Lower leg skin (tissue), 4 donors: ENCODE measurements around the gene CNGA3. TPM values are rescaled to one million over a fixed set of nuclear protein-coding genes. Genes with fewer than 3 reads are reported as not detected.

Source experiments
- DNase-seq, 2 donors: peaks; one replicate each; pipeline ENCODE4 v3.0.0-alpha.2; 2019; ENCODE audit warnings: low spot score in 2 of 2
- H3K4me3 ChIP-seq: fragments of 200-600 bp; sonication (generic); 2 replicates; pipeline ENCODE4 v1.5.1; 2017; ENCODE audit warnings: mild to moderate bottlenecking, low read depth; ENCODE audit not compliant: poor library complexity, severe bottlenecking
- POLR2A ChIP-seq, 2 donors: fragments of 450-650 bp; IDR thresholded peaks; one replicate each; pipeline ENCODE4 v1.6.1; 2016 to 2017; ENCODE audit warnings: antibody characterized with exemption in 2 of 2, mild to moderate bottlenecking in 1 of 2, moderate library complexity in 1 of 2
- WGBS, 2 donors: methylation state at CpG; one replicate each; pipeline ENCODE4 v1.1.5; 2018; 5-methylcytosine and 5-hydroxymethylcytosine counted together
- intact Hi-C: fragments of 100-400 bp; cut with DNase I; formaldehyde crosslinking; loops from one replicate; pipeline ENCODE4 v1.15.0; 2023; ENCODE audit warnings: low total_unique reads
- total RNA-seq, 4 donors: library from RNA; depleted of rRNA; stranded (reverse); fragments of >200 nt; gene quantifications; one replicate each; pipeline ENCODE4 v1.1.0, GENCODE V29; 2016
- TF ChIP-seq, protein P1 (sequence below), 3 donors: fragments of 450-650 bp; IDR thresholded peaks; one replicate each; pipeline ENCODE4 v1.5.1; 2016; ENCODE audit warnings: antibody characterized with exemption in 3 of 3, mild to moderate bottlenecking in 3 of 3, moderate library complexity in 2 of 3

Gene CNGA3
- total RNA-seq, 4 donors from 2014 or later: not detected

DNA sequence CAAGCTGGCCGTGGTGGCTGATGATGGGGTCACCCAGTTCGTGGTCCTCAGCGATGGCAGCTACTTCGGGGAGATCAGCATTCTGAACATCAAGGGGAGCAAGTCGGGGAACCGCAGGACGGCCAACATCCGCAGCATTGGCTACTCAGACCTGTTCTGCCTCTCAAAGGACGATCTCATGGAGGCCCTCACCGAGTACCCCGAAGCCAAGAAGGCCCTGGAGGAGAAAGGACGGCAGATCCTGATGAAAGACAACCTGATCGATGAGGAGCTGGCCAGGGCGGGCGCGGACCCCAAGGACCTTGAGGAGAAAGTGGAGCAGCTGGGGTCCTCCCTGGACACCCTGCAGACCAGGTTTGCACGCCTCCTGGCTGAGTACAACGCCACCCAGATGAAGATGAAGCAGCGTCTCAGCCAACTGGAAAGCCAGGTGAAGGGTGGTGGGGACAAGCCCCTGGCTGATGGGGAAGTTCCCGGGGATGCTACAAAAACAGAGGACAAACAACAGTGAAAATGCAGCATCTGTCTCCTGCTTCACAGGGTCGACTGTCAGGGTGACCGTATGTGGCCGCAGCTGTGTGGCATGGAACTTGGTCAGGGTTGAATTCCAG, 50.6 kb downstream of the CNGA3 start:
- TF ChIP-seq POLR2A (IDR thresholded peaks at IDR 0.05): no peak
- TF ChIP-seq, protein P1, sequence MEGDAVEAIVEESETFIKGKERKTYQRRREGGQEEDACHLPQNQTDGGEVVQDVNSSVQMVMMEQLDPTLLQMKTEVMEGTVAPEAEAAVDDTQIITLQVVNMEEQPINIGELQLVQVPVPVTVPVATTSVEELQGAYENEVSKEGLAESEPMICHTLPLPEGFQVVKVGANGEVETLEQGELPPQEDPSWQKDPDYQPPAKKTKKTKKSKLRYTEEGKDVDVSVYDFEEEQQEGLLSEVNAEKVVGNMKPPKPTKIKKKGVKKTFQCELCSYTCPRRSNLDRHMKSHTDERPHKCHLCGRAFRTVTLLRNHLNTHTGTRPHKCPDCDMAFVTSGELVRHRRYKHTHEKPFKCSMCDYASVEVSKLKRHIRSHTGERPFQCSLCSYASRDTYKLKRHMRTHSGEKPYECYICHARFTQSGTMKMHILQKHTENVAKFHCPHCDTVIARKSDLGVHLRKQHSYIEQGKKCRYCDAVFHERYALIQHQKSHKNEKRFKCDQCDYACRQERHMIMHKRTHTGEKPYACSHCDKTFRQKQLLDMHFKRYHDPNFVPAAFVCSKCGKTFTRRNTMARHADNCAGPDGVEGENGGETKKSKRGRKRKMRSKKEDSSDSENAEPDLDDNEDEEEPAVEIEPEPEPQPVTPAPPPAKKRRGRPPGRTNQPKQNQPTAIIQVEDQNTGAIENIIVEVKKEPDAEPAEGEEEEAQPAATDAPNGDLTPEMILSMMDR (IDR thresholded peaks at IDR 0.05): no peak
- 90 to 92% methylated on average over 23 of the region's 23 CpGs for WGBS, 2 donors
- intact Hi-C loops: no loop called here
- H3K4me3 ChIP-seq: no peak overlapping the region
- DNase-seq: peak in 1 of 2 donors; percentile 60

DNA sequence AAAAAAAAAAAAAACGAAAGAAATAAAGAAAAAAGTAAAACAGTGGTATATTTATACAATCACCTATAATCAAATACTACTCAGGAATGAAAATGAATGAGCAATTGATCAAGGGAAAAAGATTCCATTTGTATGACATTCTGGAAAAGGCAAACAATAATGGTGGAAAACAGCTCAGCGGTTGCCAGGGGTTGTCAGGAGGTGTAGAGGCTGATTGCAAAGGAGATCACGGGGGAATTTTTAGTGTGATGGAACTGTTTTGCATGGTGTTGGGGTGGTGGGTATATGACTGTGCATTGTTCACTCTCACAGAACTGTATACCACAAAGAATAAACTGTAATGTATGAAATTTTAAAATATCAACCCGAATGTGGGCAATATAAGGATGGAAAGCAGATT, 52.9 kb downstream of the CNGA3 start:
- intact Hi-C loops: no loop called here
- no peak overlapping the region for H3K4me3 ChIP-seq
- TF ChIP-seq, protein P1 (IDR thresholded peaks at IDR 0.05): no peak
- TF ChIP-seq POLR2A (IDR thresholded peaks at IDR 0.05): no peak
- WGBS, 2 donors: 77 to 80% methylated on average over 4 of the region's 4 CpGs
- peak in 1 of 2 donors; percentile 15 for DNase-seq

DNA sequence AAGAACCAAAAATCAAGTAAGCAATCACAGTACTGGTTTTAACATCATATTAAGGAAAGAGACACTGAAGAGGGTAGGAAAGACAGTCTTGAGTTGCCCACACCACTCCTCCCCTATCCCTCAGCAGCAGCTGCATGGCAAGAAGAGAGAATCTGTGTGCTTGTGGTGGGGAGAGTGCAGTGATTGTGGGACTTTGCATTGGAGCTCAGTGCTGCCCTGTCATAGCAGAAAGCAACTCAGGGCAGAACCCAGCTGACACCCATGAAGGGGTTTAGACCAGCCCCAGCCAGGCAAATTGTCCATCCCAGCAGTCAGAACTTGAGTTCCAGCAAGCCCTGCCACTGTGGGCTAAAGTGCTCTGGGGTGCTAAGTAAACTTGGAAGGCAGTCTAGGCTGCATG, 57.6 kb downstream of the CNGA3 start:
- no peak for TF ChIP-seq POLR2A (IDR thresholded peaks at IDR 0.05)
- TF ChIP-seq, protein P1 (IDR thresholded peaks at IDR 0.05): no peak
- intact Hi-C loops: no loop called here
- no peak overlapping the region for H3K4me3 ChIP-seq
- no peak for DNase-seq

DNA sequence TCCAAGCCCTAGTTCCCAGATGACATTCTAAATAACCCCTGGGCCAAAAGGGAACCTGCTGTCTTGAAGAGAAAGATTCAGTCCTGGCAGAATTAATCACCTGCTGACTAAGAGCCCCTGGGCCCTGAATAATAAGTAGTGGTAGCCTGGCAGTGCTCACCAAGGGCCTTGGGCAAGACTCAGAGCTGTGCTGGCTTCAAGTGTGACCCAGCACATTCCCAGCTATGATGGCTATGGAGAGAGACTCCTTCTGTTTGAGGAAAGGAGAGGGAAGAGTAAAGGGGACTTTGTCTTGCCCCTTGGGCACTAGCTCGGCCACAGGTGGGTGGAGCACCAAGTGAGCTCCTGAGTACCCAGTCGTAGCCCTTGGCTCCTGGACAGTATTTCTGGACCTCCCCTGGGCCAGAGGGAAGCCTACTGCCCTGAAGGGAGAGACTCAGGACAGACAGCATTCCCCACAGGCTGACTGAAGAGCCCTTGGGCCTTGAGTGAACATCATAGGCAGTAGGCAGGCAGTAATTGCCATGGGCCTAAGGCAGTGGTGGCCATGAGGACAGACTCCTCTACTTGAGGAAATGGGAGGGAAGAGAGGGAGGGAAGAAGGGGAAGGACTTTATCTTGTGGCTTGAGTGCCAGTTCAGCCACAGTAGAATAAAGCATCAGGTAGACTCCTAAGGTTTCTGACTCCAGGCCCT, 58.4 kb downstream of the CNGA3 start:
- peak in 1 of 2 donors; percentile 68 for DNase-seq
- intact Hi-C loops: no loop called here
- 84 to 88% methylated on average over 2 of the region's 2 CpGs for WGBS, 2 donors
- no peak overlapping the region for H3K4me3 ChIP-seq
- no peak for TF ChIP-seq POLR2A (IDR thresholded peaks at IDR 0.05)
- TF ChIP-seq, protein P1 (IDR thresholded peaks at IDR 0.05): no peak

DNA sequence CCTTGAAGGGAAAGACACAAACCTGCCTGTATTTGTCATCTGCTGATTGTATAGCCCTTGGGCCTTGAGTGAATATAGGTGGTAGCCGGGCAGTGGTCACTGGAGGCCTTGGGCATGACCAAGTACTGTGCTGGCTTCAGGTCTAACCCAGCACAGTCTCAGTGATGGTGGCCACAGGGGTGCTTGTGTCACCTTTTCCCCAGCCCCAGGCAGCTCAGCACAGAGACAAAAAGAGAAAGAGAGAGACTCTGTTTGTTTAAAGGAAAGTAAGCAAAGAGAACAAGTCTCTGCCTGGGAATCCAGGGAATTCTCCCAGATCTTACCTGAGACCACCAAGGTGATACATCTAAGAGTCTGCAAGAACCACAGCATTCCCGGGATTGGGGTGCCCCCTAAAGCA, 59.0 kb downstream of the CNGA3 start:
- peak in 1 of 2 donors; percentile 53 for DNase-seq
- intact Hi-C loops: no loop called here
- 82 to 86% methylated on average over 2 of the region's 2 CpGs for WGBS, 2 donors
- H3K4me3 ChIP-seq: no peak overlapping the region
- TF ChIP-seq, protein P1 (IDR thresholded peaks at IDR 0.05): no peak
- no peak for TF ChIP-seq POLR2A (IDR thresholded peaks at IDR 0.05)
